Naive thymus-derived CD8-positive, alpha-beta T cell (primary cell): ENCODE results near the gene SH3BGR. TPM values are rescaled to one million over a fixed set of nuclear protein-coding genes. Genes with fewer than 3 reads are reported as not detected.
"Not testable (repeated sequence)": the region's sequence is repeated elsewhere in the genome, so short reads cannot be mapped to it uniquely, and the experiment has no call there.

Experiments
- ATAC-seq, 2 donors: fragments of 150-1000 bp; cut with Tn5 transposase in 1 of 2; sonication (Bioruptor Pico), chemical (Tn5 transposase) in 1 of 2; 1 replicate in 1 of 2; 2 replicates in 1 of 2; pipeline ENCODE4 v1.10.0; 2021; ENCODE audit warnings: mild to moderate bottlenecking in 2 of 2, moderate library complexity in 2 of 2
- POLR2A ChIA-PET: fragments of 350-600 bp; sonication (Branson Sonifier 250); formaldehyde crosslinking; loops from one replicate; lab custom pipeline; 2021; ENCODE audit warnings: antibody characterized with exemption; lab: Charles Lee
- DNase-seq, 10 donors: peaks; one replicate each; pipeline versions ENCODE4 v3.0.0 to v3.0.0-alpha.2; 2020 to 2022
- H3K27ac Mint-ChIP-seq, 10 donors: one replicate each; pipeline ENCODE4 v1.8.0; 2020 to 2022; ENCODE audit warnings: mild to moderate bottlenecking in 10 of 10, mixed read lengths in 10 of 10, moderate library complexity in 4 of 10, inconsistent platforms in 1 of 10
- H3K27me3 Mint-ChIP-seq, 5 donors: one replicate each; pipeline ENCODE4 v1.8.0; 2021 to 2022; ENCODE audit warnings: mixed read lengths in 5 of 5
- H3K36me3 Mint-ChIP-seq, 3 donors: one replicate each; pipeline ENCODE4 v1.8.0; 2020 to 2022; ENCODE audit warnings: mixed read lengths in 3 of 3, mild to moderate bottlenecking in 2 of 3, inconsistent platforms in 1 of 3
- H3K4me1 Mint-ChIP-seq, 4 donors: one replicate each; pipeline ENCODE4 v1.8.0; 2021 to 2022; ENCODE audit warnings: mixed read lengths in 4 of 4
- H3K4me3 Mint-ChIP-seq, 10 donors: one replicate each; pipeline ENCODE4 v1.8.0; 2020 to 2022; ENCODE audit warnings: mild to moderate bottlenecking in 10 of 10, mixed read lengths in 10 of 10, moderate library complexity in 6 of 10, inconsistent platforms in 1 of 10
- H3K9me3 Mint-ChIP-seq, 9 donors: one replicate each; pipeline ENCODE4 v1.8.0; 2020 to 2022; ENCODE audit warnings: mixed read lengths in 9 of 9, mild to moderate bottlenecking in 3 of 9, inconsistent platforms in 1 of 9, moderate library complexity in 1 of 9
- polyA plus RNA-seq, 3 donors: library from polyadenylated mRNA; unstranded; fragments of 300-500 nt; fragmentation: Illumina TruSeq; gene quantifications; one replicate each; pipeline ENCODE4 v1.2.3, GENCODE V29; 2021
- total RNA-seq, 8 experiments: library from RNA in 2 of 8; stranded (reverse) in 2 of 8; gene quantifications; one replicate each; pipeline ENCODE4 v1.2.3 and lab custom pipeline; 2021 to 2026

Gene SH3BGR
- total and polyA plus RNA-seq, 5 experiments from 2014 or later: 2.1 to 5.7 (median 3.5) TPM

- H3K4me1 Mint-ChIP-seq, H3K9me3 Mint-ChIP-seq, H3K36me3 Mint-ChIP-seq, ATAC-seq, DNase-seq, H3K4me3 Mint-ChIP-seq, POLR2A ChIA-PET, H3K27ac Mint-ChIP-seq: not testable (repeated sequence)
- H3K27me3 Mint-ChIP-seq: peaks cover 6 to 33% (median 17%) of the 10 kb centered on the region in 5 donors
Measured at GRCh38 chr21:39540367-39540766, 88.6 kb downstream of the SH3BGR start.

- Mint-ChIP-seq H3K4me3 (no peak overlapping the region), H3K27ac (no peak overlapping the region), H3K27me3 (peaks cover 7 to 35% (median 11%) of the 10 kb centered on the region in 5 donors), H3K4me1 (no peaks in the 10 kb centered on the region), H3K9me3 (peaks cover 0 to 23% (median 0%) of the 10 kb centered on the region in 9 donors), H3K36me3 (no peaks in the 10 kb centered on the region)
- DNase-seq: no peak
- POLR2A ChIA-PET: no interaction called here
- no peak for ATAC-seq
Measured at GRCh38 chr21:39542736-39543135, 91.0 kb downstream of the SH3BGR start.

GRCh38 chr21:39546522-39546921 is 94.8 kb downstream of the SH3BGR start:
- ATAC-seq (no peak), DNase-seq (no peak)
- Mint-ChIP-seq H3K4me3 (no peak overlapping the region), H3K36me3 (peaks cover 0 to 2% (median 0%) of the 10 kb centered on the region in 3 donors), H3K27ac (no peak overlapping the region), H3K27me3 (peaks cover 5 to 41% (median 14%) of the 10 kb centered on the region in 5 donors), H3K9me3 (peaks cover 0 to 31% (median 3%) of the 10 kb centered on the region in 9 donors), H3K4me1 (no peaks in the 10 kb centered on the region)
- POLR2A ChIA-PET: no interaction called here

GRCh38 chr21:39552856-39553255 is 101.1 kb downstream of the SH3BGR start:
- H3K9me3 Mint-ChIP-seq: peaks cover 0 to 17% (median 7%) of the 10 kb centered on the region in 9 donors
- POLR2A ChIA-PET: no interaction called here
- no peak for DNase-seq
- H3K27ac Mint-ChIP-seq: no peak overlapping the region
- H3K4me1 Mint-ChIP-seq: no peaks in the 10 kb centered on the region
- peaks cover 7 to 21% (median 8%) of the 10 kb centered on the region in 5 donors for H3K27me3 Mint-ChIP-seq
- no peak overlapping the region for H3K4me3 Mint-ChIP-seq
- H3K36me3 Mint-ChIP-seq: peaks cover 0 to 7% (median 0%) of the 10 kb centered on the region in 3 donors
- ATAC-seq: no peak

GRCh38 chr21:39553331-39553730 is 101.6 kb downstream of the SH3BGR start:
- ATAC-seq (no peak), DNase-seq (no peak)
- peaks cover 4 to 17% (median 8%) of the 10 kb centered on the region in 5 donors for H3K27me3 Mint-ChIP-seq
- POLR2A ChIA-PET: no interaction called here
- peaks cover 0 to 7% (median 0%) of the 10 kb centered on the region in 3 donors for H3K36me3 Mint-ChIP-seq
- H3K4me3 Mint-ChIP-seq: no peak overlapping the region
- H3K4me1 Mint-ChIP-seq: no peaks in the 10 kb centered on the region
- H3K27ac Mint-ChIP-seq: no peak overlapping the region
- H3K9me3 Mint-ChIP-seq: peaks cover 0 to 13% (median 4%) of the 10 kb centered on the region in 9 donors

- H3K9me3 Mint-ChIP-seq: peaks cover 0 to 8% (median 0%) of the 10 kb centered on the region in 9 donors
- peaks cover 0 to 7% (median 0%) of the 10 kb centered on the region in 3 donors for H3K36me3 Mint-ChIP-seq
- H3K4me3 Mint-ChIP-seq: no peak overlapping the region
- ATAC-seq (no peak), DNase-seq (no peak)
- H3K27me3 Mint-ChIP-seq: peaks cover 1 to 11% (median 6%) of the 10 kb centered on the region in 5 donors
- H3K27ac Mint-ChIP-seq: no peak overlapping the region
- H3K4me1 Mint-ChIP-seq: no peaks in the 10 kb centered on the region
- POLR2A ChIA-PET: no interaction called here
Measured at GRCh38 chr21:39555911-39556590, 104.3 kb downstream of the SH3BGR start.

- ATAC-seq: no peak
- POLR2A ChIA-PET: no interaction called here
Measured at GRCh38 chr21:39559511-39559910, 107.7 kb downstream of the SH3BGR start.

GRCh38 chr21:39561140-39561539 is 109.4 kb downstream of the SH3BGR start:
- no peaks in the 10 kb centered on the region for H3K9me3 Mint-ChIP-seq
- ATAC-seq (no peak), DNase-seq (no peak)
- no peak overlapping the region for H3K4me3 Mint-ChIP-seq
- POLR2A ChIA-PET: no interaction called here
- peaks cover 0 to 4% (median 0%) of the 10 kb centered on the region in 5 donors for H3K27me3 Mint-ChIP-seq
- H3K4me1 Mint-ChIP-seq: no peaks in the 10 kb centered on the region
- no peak overlapping the region for H3K27ac Mint-ChIP-seq
- no peaks in the 10 kb centered on the region for H3K36me3 Mint-ChIP-seq

More at GRCh38 chr21:39559511-39559910, 107.7 kb downstream of the SH3BGR start:
- H3K27me3 Mint-ChIP-seq: peaks cover 0 to 8% (median 0%) of the 10 kb centered on the region in 5 donors
- H3K4me1 Mint-ChIP-seq: no peaks in the 10 kb centered on the region
- DNase-seq: no peak
- H3K4me3 Mint-ChIP-seq: no peak overlapping the region
- no peaks in the 10 kb centered on the region for H3K36me3 Mint-ChIP-seq
- H3K27ac Mint-ChIP-seq: no peak overlapping the region
- no peaks in the 10 kb centered on the region for H3K9me3 Mint-ChIP-seq

GRCh38 chr21:39562791-39563770 is 111.3 kb downstream of the SH3BGR start:
- Mint-ChIP-seq H3K9me3 (no peaks in the 10 kb centered on the region), H3K27ac (no peak overlapping the region), H3K27me3 (peaks cover 0 to 4% (median 0%) of the 10 kb centered on the region in 5 donors), H3K36me3 (no peaks in the 10 kb centered on the region), H3K4me1 (no peaks in the 10 kb centered on the region), H3K4me3 (no peak overlapping the region)
- DNase-seq (no peak), ATAC-seq (no peak)
- POLR2A ChIA-PET: no interaction called here

GRCh38 chr21:39564200-39564599 is 112.4 kb downstream of the SH3BGR start:
- no peak for DNase-seq
- Mint-ChIP-seq H3K9me3 (no peaks in the 10 kb centered on the region), H3K27ac (no peak overlapping the region), H3K36me3 (no peaks in the 10 kb centered on the region), H3K4me3 (no peak overlapping the region), H3K27me3 (no peaks in the 10 kb centered on the region), H3K4me1 (no peaks in the 10 kb centered on the region)
- POLR2A ChIA-PET: no interaction called here
- ATAC-seq: no peak
